Osteoblast (primary cell): ENCODE results near the gene MAML1. TPM values are rescaled to one million over a fixed set of nuclear protein-coding genes. Genes with fewer than 3 reads are reported as not detected.

ENCODE experiments used
- DNase-seq: peaks from one replicate; pipeline ENCODE4 v3.0.0; 2011; ENCODE audit warnings: low spot score, mixed read lengths; ENCODE audit not compliant: insufficient read length; ENCODE audit errors: missing footprints
- H2AFZ ChIP-seq: 2 replicates; pipeline ENCODE4 v1.6.0; 2011; ENCODE audit warnings: mild to moderate bottlenecking, low read length
- H3K27ac ChIP-seq: 2 replicates; pipeline ENCODE4 v1.5.1; 2011; ENCODE audit warnings: mild to moderate bottlenecking, low read depth, low read length, moderate library complexity
- H3K27me3 ChIP-seq: 2 replicates; pipeline ENCODE4 v1.6.0; 2012; ENCODE audit warnings: mild to moderate bottlenecking, control low read depth, inconsistent platforms, low read length, moderate library complexity; ENCODE audit not compliant: insufficient read depth
- H3K36me3 ChIP-seq: 2 replicates; pipeline ENCODE4 v1.5.1; 2011; ENCODE audit warnings: mild to moderate bottlenecking, low read length, control low read depth, moderate library complexity; ENCODE audit not compliant: insufficient read depth
- H3K4me1 ChIP-seq: 2 replicates; pipeline ENCODE4 v1.5.1; 2011; ENCODE audit warnings: mild to moderate bottlenecking, low read length, control low read depth, moderate library complexity; ENCODE audit not compliant: insufficient read depth
- H3K4me2 ChIP-seq: 2 replicates; pipeline ENCODE4 v1.6.0; 2011; ENCODE audit warnings: mild to moderate bottlenecking, low read length; ENCODE audit not compliant: insufficient read depth
- H3K4me3 ChIP-seq: fragments of 200-600 bp; sonication (generic); 3 replicates; pipeline ENCODE4 v1.5.1; 2012; ENCODE audit warnings: mild to moderate bottlenecking, low read length, inconsistent platforms; ENCODE audit not compliant: insufficient read depth
- H3K79me2 ChIP-seq: 2 replicates; pipeline ENCODE4 v1.6.0; 2012; ENCODE audit warnings: mild to moderate bottlenecking, low read length, control low read depth, inconsistent platforms; ENCODE audit not compliant: insufficient read depth
- H3K9me3 ChIP-seq: 2 replicates; pipeline ENCODE4 v1.5.1; 2011; ENCODE audit warnings: low read depth, low read length, control low read depth
- H4K20me1 ChIP-seq: 2 replicates; pipeline ENCODE4 v1.6.0; 2012; ENCODE audit warnings: mild to moderate bottlenecking, low read length, control low read depth; ENCODE audit not compliant: insufficient read depth
- total RNA-seq: library from RNA; depleted of rRNA; stranded (reverse); fragments of >200 nt; gene quantifications from 2 replicates; pipeline ENCODE4 v1.2.3, GENCODE V29; 2012
- TF ChIP-seq, protein P1 (sequence below): IDR thresholded peaks from 2 replicates; pipeline ENCODE4 v1.5.1; 2011; ENCODE audit warnings: mild to moderate bottlenecking, low read depth, low read length, moderate library complexity; ENCODE audit errors: extremely low read depth

MAML1 gene
- total RNA-seq, 1 donor: 14.1 TPM

DNA sequence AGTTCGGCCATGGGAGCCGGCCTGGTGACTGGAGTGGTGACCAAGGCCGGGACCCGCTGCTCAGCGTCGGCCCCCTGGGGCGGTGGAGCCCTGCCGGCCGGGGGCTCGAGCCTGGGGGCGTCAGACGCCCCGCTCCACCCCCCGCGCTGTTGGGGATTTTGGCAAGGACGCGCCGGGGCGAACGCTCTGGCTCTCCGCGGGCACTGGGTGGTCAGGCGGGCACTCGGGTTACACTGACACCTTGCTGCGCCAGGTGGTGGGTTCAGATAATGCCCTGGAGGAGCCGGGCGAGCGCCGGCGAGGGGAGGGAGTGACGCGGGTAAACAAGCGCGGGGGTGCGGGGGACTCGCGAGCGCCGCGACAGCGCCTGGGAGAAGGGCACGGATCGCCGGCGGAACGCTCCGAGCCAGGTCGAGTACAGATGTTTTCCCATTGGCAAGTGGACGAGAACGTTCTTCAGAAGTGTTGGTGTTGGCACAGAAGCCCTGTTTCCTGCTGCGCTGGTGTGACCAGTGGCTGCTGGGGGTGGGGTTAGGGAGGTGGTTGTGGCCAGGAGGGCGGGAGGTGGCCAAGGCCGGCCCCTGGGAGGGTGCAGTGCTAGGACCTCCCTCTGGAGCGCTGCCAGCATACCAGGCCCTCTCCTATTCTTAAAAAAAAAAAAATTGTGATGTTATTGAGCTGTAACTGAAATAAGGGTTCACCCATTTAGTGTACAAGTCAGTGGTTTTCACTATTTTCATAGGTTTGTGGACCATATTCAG lies 88.9 kb downstream of the MAML1 start:
- peaks cover 43% of the 10 kb centered on the region for H3K4me1 ChIP-seq
- peaks cover 62% of the 10 kb centered on the region for H3K79me2 ChIP-seq
- H3K27ac ChIP-seq: peak overlapping the region; percentile 86
- H3K4me2 ChIP-seq: peak overlapping the region; percentile 86
- H3K9me3 ChIP-seq: no peaks in the 10 kb centered on the region
- peaks cover 38% of the 10 kb centered on the region for H3K36me3 ChIP-seq
- H3K27me3 ChIP-seq: no peaks in the 10 kb centered on the region
- peak overlapping the region; percentile 97 for H3K4me3 ChIP-seq
- peak; percentile 99 for DNase-seq
- H4K20me1 ChIP-seq: peaks cover 52% of the 10 kb centered on the region
- TF ChIP-seq, protein P1, sequence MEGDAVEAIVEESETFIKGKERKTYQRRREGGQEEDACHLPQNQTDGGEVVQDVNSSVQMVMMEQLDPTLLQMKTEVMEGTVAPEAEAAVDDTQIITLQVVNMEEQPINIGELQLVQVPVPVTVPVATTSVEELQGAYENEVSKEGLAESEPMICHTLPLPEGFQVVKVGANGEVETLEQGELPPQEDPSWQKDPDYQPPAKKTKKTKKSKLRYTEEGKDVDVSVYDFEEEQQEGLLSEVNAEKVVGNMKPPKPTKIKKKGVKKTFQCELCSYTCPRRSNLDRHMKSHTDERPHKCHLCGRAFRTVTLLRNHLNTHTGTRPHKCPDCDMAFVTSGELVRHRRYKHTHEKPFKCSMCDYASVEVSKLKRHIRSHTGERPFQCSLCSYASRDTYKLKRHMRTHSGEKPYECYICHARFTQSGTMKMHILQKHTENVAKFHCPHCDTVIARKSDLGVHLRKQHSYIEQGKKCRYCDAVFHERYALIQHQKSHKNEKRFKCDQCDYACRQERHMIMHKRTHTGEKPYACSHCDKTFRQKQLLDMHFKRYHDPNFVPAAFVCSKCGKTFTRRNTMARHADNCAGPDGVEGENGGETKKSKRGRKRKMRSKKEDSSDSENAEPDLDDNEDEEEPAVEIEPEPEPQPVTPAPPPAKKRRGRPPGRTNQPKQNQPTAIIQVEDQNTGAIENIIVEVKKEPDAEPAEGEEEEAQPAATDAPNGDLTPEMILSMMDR: no peak
- no peak overlapping the region for H2AFZ ChIP-seq

DNA sequence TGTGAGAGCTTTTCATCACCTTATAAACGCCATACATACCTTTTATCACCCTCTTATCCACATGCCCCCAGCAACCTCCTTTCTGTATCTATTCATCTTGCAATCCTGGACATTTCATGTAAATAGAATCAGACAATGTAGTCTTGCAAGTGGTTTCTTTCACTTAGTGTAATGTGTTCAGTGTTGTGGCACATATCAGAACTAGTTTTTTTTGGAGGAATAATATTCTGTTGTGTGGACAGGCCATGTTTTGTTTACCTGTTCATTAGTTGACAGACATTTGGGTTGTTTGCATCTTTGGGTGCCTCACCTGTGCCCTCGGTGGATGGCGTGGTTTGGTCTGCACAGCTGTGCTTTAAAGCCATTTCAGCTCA lies 89.4 kb downstream of the MAML1 start:
- DNase-seq: no peak
- no peaks in the 10 kb centered on the region for H3K9me3 ChIP-seq
- H2AFZ ChIP-seq: no peak overlapping the region
- H3K36me3 ChIP-seq: peaks cover 44% of the 10 kb centered on the region
- H3K27me3 ChIP-seq: no peaks in the 10 kb centered on the region
- H4K20me1 ChIP-seq: peaks cover 58% of the 10 kb centered on the region
- peaks cover 42% of the 10 kb centered on the region for H3K4me1 ChIP-seq
- H3K79me2 ChIP-seq: peaks cover 67% of the 10 kb centered on the region
- peak overlapping the region; percentile 3 for H3K27ac ChIP-seq
- peak overlapping the region; percentile 86 for H3K4me2 ChIP-seq
- TF ChIP-seq, protein P1: no peak
- peak overlapping the region; percentile 97 for H3K4me3 ChIP-seq

- Histone ChIP-seq H3K27ac (peak overlapping the region; percentile 3), H3K79me2 (peaks cover 70% of the 10 kb centered on the region)
Observed at GRCh38 chr5:179822444-179822990, 89.9 kb downstream of the MAML1 start.

More at GRCh38 chr5:179822444-179822990, 89.9 kb downstream of the MAML1 start:
- Histone ChIP-seq H3K4me2 (peak overlapping the region; percentile 86), H3K9me3 (no peaks in the 10 kb centered on the region), H3K36me3 (peaks cover 45% of the 10 kb centered on the region), H3K4me3 (peak overlapping the region; percentile 97), H3K27me3 (no peaks in the 10 kb centered on the region), H3K4me1 (peaks cover 38% of the 10 kb centered on the region), H4K20me1 (peaks cover 58% of the 10 kb centered on the region), H2AFZ (no peak overlapping the region)
- TF ChIP-seq, protein P1: no peak
- DNase-seq: peak; percentile 91
